Sciatic nerve (tissue), 2 donors: ENCODE data around the gene GIMAP8. TPM values are rescaled to one million over a fixed set of nuclear protein-coding genes. Genes with fewer than 3 reads are reported as not detected.

Experiments
- ATAC-seq: fragments of 200-7000 bp; cut with Tn5 transposase; one replicate; pipeline ENCODE4 v1.9.1; 2020; ENCODE audit warnings: mild to moderate bottlenecking, moderate library complexity
- DNase-seq: peaks from one replicate; pipeline ENCODE4 v3.0.0-alpha.2; 2020; ENCODE audit warnings: low spot score
- intact Hi-C: fragments of 100-400 bp; cut with DNase I; formaldehyde crosslinking; loops from one replicate; pipeline ENCODE4 v1.14.2; 2022
- total RNA-seq: library from RNA; stranded (reverse); fragmentation: NEBNext Ultra II Directional; extraction: Animal tissue kit (Norgen Biotek cat#: 25700); gene quantifications from one replicate; pipeline ENCODE4 v1.2.1, GENCODE V29; 2021
- donor health status: DM: no; HTN: no; CAD: no.
- donor health status: DM: no; HTN: no; CAD: no.

GIMAP8 gene
- 22.4 TPM for total RNA-seq

DNA sequence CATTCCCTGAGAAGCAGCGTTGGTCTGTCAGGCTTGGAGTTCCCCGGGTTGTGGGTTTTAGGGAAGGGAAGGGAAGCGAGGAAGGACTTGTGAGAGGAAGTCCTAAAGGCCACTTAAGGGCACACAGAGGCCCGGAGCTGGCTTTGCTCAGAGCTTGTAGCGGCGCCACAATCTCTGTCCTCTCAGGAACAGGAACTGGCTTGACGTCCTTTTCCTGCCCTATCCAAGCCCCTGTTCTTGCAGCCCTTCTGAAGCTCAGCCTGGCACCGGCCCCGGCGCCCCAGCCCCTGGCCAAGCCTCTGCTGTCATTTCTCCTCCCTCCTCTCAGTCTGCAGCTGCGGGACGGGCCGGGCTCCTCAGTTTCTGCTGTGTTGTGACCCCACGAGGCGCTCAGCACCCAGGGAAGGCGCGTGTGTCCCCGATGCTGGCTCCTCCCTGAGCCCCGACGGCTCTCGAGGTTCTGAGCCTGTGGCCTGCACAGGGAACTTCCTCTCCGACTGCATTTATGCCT lies at the start of gene GIMAP8:
Gene GIMAP8 (plus strand): TSS at position 140 of the 511 bp plus-strand sequence. CDS start 16,069 bp downstream, outside the sequence.
- ATAC-seq (peak; percentile 84), DNase-seq (peak; percentile 68)
- intact Hi-C loops = no loop called here

DNA sequence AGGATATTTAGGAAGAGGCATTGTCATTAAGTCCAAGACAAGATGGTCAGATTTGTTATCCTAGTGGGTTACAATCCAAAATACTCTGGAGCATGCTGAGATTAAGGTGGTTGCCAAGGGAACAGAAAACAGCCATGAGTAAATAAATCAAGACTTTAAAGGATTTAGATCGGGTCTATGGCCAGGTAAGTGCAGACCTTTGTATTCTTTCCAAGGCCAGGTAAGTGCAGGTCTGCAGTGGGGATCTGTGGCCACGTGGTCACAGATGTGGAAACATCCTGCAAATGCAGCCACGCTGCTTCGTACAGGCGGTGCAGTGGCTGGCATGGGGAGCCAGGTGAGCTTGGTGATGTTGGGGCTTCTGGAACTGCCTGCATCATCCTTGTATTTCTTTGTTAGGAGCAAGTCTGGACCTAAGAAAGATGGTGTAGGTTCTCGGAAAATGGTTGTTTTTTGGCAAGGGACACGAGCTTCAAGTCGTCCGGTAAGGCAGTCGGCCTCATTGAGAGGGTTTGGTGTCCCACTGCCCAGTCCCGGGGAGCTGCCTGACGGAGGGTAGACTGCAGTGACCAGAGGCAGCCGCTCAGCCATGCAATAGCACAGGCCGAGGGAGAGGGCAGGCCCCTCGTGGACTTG lies 49.5 kb upstream of the GIMAP8 start:
- DNase-seq = peak; percentile 42
- no peak for ATAC-seq
- intact Hi-C loops = no loop called here

DNA sequence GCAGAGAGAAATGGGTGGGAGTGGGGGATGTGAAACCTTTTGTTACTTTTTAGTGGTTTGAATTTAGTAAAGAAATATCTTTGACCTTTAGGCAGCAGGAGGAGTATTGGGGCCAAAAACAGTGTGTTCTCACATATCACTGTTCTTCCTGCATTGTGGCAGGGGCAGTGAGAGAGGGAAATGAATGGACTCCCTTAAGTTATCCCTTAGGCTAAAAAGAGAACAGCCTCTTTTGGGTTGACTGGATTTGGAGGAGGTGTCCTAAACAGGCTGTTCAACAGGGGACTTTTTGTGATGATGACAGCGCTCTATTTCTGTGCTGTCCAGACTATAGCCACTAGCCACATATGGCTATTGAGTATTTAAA lies 49.0 kb upstream of the GIMAP8 start:
- ATAC-seq = no peak
- no peak for DNase-seq
- intact Hi-C loops = no loop called here

DNA sequence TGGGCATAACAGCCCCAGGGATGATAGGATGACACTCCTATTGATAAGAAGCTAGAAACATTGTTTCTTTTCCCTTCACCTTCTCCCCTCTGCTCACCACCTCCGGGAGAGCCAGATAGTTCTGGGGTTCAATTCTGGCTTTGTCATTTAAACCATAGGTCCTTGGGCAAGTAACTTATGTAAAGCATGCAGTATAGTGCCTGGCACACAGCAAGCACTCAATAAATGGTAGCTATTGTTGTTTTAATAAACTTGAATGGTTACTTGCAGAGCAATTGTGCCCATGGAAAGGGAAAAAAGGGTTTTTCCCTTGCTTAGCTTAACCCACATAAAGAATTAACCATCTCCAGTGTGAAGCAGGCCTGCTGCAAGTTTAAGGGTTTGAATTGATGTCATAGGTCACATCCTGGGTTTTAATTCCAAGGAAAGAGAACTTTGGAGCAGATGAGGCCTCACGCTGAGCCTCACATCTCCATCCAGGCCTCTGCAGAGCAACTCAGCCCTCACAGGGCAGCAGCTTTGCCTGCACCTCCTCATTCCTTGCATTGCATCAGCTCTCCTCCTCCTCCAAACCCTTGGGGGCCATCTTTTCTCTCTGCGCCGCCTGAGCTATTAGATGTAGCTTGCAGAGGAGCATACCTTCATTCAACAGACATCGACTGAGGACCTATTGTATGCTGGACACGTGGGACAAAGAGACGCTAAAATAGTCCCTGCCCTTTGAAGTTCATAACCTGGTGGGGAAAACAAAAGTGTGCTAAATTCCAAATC lies 48.4 kb upstream of the GIMAP8 start:
- intact Hi-C loops = no loop called here
- DNase-seq (peak; percentile 15), ATAC-seq (no peak)

DNA sequence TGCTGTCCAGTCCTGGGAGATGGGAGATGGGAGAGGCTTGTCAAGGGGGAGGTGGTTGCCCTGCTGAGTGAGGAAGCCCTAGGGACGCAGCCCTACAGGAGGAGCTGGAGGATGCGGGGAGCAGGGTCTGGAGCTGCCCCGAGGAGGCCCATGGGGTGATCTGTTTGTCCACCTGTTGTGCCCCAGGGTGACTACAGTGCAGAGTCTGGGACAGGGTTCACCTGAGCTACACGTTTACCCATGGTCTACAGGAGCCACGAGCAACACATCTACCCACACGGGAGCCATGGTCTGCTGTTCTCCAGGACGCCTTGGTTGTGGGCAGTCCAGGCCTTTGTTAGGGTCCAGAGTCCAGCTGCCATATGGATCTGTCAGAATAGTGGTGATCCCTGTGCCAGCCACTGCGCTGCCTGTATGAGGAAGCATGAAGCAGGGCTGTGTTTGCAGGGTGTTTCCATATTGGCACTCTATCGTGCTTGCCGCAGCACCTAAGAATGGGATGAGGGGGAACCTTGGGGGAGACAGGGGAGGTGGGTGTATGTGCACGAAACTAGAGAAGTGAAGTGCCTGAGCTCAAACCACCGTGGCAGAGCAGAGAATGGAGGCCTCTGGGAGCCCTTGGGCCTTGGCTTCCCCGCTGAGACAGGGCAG lies 47.6 kb upstream of the GIMAP8 start:
- no peak for ATAC-seq
- intact Hi-C loops = no loop called here

DNA sequence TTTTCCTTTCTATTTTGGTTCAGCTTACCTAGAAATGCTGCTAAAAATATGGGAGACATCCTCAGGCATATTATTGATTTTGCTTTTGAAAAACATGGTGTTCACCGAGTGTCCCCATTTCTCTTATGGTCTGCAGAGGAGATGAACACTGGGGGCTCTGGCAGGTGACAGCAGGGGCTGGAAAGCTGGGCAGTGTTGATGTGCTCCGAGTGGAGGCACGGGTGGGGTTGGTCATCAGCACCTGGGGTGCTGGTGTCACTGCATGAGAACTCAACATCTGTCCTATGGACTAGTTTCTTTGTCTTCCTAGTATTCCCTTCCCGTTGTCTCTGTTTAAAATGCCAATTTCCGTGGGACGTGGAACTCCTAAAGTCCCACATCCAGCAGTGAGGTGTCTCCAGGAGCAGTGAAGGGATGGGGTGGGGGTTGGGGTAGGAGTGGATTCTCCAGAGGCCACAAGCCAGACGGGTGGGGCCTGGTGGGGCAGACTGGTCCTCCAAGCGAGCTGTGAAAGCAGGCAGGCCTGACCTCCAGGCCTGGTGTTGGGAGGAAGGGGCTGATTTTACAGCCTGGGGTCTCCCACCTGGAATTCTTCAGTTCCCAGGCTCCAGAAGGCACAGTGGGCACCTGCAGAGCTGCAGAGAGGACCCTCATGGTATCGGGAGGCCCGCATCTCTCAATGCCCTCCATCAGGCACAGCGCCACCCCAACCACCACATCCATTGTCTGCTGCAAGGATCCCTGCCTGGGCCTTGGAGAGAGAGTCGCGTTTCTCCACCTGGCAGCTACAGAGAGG lies 46.9 kb upstream of the GIMAP8 start:
- DNase-seq = peak; percentile 57
- no peak for ATAC-seq
- intact Hi-C loops = no loop called here

More for the DNA sequence above, 47.6 kb upstream of the GIMAP8 start:
- peak; percentile 47 for DNase-seq

DNA sequence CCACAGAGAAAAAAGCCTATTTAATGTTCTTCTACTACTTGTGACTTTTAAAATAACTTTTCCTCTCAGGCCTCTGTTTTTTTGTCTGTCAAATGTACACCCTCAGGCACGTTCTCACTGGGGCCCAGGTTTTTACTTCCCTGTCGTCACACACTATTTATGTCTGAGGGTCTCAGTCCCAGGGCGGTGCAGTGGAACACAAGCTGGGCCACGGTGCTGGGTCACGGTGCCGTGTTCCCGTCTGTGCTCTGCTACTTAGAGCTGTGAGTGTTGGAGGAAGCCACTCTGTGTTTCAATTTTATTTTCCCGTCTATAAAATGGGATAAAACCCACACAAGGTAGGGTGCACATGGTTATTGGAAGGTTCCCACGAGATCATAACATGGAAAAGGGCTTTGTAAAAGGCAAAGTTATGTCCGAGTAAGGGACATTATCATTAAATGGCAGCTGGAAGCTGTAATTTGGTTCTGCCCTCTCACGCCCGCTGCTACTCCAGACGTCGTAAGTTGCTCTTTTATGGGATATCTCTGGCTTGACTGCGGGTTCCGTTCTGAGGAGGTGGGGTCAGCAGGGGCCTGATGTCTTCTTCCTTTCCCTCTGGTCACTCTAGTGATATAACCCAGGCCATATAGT lies 46.1 kb upstream of the GIMAP8 start:
- peak; percentile 42 for DNase-seq
- ATAC-seq = no peak
- intact Hi-C loops = no loop called here

DNA sequence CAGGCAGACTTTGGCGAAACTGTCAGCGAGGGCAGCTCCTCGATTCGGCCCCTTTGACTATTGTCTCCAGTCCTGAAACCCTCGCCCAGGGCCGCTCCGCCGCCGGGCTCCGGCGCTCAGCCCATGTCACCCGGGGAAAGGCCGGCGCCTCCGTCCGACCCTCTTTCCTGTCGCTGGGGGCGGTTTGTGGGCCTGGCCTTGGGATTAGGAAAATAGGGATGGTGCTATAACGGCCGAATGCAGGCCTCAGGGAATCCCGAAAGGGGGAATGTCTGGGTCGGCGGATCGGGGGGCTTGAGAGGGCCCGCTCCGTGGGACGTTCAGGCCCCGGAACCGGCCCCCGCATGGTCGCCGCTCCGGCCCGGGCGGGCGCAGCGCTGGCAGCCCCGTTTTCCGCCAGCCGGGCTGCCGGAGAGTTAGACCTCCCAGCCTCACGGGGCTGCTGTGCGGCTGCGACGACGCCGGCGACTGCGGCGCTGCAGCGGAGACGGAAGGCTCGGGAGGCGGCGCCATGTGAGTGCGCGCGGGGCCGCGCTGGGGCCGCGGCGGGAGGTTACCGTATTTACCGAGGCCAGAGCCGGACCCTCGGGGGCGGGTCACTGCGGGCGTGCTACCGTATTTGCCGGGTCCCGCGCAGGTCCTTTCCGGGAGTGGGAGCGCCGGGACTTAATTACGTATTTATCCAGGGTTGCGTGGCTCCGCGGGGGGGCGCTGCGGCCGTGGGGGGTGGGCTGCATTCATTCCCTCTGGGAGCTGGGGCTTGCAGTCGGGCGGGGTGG lies 45.4 kb upstream of the GIMAP8 start:
- intact Hi-C loops = no loop called here
- peak; percentile 93 for DNase-seq
- ATAC-seq = peak; percentile 93

DNA sequence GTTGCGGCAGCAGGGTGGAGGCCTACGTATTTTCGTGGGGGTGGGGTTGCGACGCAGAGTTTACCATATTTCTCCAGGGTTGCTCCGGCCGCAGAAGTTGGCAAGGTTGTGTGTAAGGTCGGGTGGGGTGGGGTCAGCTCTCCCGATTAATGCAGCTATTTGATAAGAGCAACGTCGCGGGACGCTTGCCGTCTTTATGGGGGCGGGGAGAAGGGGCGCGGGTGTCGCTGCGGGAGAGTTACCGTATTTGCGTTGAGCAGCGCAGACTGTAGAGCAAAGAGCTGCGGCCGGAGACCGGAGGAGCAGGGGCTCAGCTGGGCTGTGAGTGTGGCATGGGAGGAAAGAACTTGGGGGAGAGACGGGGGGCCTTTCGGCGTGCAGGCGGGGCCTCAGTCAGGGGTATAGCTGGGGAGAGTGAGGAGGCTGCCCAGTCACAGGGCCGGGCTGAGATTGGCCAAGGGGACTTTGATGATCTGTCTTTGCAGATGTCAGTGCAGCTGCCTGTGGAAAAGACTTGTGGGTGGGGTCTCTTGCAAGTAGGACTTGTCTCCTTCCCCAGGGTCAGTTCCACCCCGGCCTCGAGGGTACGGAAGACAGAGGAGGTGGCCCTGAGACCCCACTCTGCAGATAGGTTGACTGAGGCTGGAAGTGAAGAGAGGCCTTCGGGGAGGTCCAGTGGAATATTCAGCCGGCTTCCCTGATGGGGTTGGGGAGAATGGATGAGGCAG lies 44.7 kb upstream of the GIMAP8 start:
- ATAC-seq (peak; percentile 65), DNase-seq (no peak)
- intact Hi-C loops = no loop called here

DNA sequence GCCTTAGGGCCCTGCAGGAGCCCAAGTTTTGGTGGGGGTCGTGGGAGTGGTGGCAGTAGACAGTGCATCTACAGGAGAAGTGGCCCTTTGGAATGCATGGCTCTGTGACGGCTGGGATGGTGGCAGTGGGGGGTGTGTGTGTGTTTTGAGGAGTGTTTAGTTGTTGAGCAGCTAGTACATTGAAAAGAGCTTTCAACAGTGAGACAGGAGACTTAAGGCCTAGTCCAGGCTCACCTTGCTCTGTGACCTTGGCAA lies 44.2 kb upstream of the GIMAP8 start:
- DNase-seq (no peak), ATAC-seq (peak; percentile 1)
- intact Hi-C loops = no loop called here

DNA sequence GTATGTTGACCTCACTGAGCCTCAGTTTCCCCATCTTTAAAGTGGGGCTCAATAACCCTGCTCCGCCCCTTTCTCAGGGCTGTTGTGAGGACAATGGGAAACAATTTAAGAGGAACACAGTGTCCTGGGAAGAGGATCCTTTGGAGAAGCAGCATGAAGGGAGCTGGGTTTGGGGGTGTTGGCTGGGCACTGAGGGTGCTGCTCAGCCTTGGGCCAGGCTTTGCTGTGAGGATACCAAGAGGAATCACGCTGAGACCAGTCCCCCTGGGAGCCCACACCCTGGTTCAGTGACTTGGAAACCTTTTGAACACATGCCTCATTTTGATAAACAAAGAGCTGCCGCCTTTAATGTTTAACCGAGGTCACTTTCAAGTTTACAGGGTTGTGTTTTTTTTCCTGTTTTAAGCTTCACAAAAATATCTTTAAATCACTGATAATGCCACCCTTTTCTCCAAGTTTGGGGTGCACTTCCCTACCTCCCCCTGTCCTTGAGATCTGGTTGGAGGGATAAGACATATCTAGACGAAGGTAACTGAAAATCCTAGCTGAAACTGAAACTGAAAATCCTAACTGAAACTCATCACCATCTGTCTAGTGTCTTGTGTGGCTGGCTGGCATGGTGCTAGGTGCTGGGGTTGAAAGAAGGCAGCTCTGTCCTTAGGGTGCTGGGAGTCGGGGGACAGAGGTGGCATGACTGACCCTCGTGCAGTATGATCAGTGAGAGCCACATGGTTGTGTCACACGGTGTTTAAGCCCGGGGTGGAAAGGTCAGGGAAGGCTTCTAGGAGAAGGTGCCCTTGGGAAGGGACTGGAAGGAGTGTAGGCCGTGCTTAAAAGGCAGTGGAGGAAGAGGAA lies 43.6 kb upstream of the GIMAP8 start:
- intact Hi-C loops = no loop called here
- ATAC-seq (peak; percentile 34), DNase-seq (peak; percentile 57)

DNA sequence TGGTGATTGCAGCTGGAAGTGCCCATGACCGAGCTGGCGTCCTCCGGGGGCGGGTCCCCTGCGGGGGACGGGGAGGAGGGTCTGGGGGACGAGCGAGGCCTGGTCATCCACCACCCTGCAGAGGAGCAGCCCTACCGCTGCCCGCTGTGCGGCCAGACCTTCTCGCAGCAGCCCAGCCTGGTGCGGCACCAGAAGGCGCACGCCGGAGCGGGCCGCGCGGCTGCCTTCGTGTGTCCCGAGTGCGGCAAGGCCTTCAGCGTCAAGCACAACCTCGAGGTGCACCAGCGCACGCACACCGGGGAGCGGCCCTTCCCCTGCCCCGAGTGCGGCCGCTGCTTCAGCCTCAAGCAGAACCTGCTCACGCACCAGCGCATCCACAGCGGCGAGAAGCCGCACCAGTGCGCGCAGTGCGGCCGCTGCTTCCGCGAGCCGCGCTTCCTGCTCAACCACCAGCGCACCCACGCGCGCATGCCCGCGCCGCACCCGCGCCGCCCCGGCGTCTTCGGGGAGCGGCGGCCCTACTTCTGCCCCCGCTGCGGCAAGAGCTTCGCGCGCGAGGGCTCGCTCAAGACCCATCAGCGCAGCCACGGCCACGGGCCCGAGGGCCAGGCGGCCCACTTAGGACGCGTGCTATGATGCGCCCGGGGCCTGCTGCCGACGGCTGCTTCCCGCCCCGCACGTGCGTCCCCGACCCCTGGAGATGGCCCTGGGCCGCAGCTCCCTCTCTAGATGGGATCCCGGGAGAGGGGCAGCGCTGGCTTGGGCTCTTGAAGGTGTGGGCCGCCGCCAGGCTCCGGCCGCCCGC lies 42.6 kb upstream of the GIMAP8 start:
- intact Hi-C loops = no loop called here
- DNase-seq (no peak), ATAC-seq (no peak)

DNA sequence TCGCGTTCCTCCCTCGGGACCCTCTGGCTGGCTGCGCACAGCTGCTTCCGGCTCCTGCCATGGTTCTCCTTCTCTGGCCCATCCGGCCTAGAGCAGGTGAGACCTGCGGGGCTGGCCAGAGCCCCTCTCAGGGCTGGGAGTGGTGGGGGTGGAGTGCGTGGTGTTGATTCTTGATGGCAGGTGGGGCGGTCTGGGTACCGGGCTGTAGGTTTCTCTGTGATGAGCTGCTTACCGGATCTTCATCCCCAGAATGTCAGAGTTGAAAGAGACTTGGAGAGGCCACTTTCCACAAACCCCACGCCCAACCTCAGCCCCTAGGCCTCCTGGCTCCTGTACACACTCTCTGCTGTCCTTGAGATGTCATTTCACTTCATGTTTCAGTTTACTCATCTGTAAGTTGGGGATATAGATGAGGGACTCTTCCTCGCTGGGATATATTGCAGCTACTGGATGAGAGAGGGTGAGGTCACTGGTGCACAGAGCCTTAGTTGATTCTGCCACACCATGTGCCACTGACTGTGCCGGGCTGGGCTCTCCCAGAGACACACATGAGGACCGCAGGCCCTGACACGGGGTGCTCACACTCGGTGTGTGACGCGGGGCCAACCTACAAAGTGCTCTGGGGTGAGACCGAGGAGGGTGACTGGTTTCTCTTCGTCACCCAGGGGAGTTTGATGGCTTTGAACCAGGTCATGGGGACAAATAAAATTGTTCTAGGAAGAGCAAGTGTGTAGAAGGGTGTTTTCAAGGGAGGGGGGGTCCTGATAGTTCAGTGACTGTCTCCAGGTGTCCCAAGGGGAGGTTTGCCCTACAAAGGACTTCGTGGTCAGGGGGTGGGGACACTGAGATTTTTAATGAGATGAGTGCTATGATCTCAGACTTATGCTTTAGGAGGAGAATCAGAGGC lies 41.8 kb upstream of the GIMAP8 start:
- DNase-seq = no peak
- no peak for ATAC-seq
- intact Hi-C loops = no loop called here

DNA sequence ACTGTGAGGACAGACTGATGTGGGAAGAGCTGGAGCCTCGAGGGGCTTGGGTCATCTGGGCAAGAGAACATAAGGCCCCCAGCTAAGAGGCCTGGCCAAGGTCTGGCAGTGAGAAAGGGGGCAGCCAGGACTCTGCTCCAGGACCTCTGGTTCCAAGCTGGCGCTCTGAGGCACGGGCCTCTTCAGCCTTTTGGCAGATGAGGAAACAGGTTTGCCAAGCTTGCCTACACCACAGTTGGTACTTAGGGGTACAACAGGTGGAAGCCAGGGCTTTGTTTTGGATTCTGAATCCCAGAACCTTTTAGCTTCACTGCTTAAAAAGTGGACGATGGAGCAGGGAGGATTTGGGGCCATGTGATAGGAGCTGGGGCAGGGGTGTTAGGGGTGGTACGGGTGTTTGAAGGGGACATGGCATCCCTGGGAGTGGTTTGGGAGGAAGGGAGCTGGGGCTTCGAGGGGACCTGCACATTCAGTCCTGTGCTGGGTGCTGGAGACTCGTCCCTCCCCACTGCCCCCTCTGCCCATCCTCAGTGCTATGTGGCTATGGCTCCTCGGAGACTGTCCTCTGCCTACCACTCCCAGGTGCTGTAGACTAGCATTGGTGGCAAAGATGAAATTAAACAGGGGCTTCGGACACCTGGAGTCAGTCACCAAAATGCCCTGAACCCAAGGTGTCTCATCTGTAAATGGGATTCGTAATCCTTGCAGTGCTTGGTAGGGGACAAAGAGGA lies 41.0 kb upstream of the GIMAP8 start:
- intact Hi-C loops = no loop called here
- no peak for DNase-seq
- ATAC-seq = no peak
